Fibroblast of gingiva (primary cell): ENCODE results near the gene LILRB4.
"Not testable (repeated sequence)": the region's sequence is repeated elsewhere in the genome, so short reads cannot be mapped to it uniquely, and the experiment has no call there.

ENCODE experiments used
- DNase-seq: peaks from one replicate; pipeline ENCODE4 v3.0.0-alpha.2; 2011; ENCODE audit warnings: low read depth

LILRB4 gene

DNA sequence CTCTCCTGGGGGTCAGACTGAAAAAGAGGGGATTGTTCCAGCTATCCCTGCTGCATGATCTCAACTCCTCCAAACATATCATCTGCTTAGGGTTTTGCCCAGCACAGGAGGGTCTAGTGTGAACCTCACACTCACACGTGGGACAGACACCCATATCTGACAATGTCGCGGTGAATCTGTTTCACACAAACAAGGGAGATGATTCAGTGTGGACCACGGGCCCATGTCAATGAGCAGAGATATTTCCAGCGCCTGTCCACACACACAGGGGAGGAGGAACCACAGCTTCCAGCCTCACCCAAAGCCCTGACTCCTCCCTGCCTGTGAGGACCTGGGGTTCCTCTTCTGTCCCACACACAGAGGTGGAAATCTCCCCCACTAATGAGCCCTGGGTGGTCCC, 31.9 kb downstream of the LILRB4 start:
- DNase-seq, result no peak

DNA sequence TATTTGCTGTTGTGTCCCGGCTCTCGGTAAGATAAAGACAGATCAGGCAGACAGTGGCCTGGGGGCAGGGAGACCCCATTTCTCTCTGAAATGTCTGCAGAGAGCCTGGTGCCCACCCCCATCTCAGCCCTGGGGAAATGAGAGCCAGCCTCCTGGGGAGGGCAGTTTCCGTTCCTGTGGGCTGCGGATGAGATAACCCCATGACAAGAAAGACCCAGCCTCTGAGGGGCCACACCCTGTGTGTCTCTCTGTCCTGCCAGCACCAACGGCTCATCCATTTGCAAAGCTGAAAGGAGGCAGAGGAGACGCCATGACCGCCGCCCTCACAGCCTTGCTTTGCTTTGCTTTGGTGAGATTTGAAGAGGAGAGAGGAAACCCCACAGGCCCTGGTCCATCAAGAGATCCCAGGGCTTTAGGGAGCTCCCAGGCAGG, 33.3 kb downstream of the LILRB4 start:
- DNase-seq, result no peak

DNA sequence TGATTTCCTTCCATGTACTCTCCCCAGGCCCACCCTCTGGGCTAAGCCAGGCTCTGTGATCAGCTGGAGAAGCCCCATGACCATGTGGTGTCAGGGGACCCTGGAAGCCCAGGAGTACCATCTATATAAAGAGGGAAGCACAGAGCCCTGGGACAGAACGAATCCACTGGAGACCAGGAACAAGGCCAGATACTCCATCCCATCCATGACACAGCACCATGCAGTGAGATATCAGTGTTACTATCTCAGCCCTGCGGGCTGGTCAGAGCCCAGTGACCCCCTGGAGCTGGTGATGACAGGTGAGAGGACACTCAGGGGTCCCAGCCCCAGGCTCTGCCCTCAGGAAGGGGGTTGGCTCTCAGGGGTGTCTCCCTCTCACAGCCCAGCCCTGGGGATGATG, 34.0 kb downstream of the LILRB4 start:
- no peak for DNase-seq

DNA sequence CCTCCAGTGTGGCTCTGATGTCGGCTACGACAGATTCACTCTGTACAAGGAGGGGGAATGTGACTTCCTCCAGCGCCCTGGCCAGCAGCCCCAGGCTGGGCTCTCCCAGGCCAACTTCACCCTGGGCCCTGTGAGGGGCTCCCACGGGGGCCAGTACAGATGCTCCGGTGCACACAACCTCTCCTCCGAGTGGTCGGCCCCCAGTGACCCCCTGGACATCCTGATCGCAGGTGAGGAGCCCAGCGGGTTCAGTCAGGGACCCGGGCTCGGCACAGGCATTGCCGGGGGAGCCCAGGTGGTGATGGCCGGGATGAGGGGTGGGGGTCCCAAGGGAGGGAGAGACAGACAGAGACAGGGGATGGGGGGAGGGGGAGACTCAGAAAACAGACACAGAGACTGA, 34.9 kb downstream of the LILRB4 start:
- DNase-seq, result not testable (repeated sequence)

DNA sequence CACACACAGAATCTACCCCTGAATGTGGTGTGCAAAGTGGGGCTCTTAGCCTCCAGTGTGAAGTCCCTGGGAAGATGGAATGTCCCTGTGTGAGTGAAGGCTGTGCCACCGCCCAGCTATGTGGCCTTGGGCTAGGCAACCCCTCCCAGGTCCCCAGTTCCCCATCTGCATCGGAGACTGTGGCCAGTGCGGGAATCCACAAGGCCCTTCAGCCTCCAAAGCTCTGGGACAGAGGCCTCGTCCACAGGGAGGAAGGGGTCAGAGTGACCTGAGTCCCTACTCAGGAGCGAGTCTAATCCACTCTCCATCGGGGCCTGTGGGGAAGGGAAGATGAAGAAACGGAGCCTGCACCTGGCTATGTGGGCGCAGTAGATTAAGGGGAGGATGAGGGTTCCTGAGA, 42.1 kb downstream of the LILRB4 start:
- no peak for DNase-seq

DNA sequence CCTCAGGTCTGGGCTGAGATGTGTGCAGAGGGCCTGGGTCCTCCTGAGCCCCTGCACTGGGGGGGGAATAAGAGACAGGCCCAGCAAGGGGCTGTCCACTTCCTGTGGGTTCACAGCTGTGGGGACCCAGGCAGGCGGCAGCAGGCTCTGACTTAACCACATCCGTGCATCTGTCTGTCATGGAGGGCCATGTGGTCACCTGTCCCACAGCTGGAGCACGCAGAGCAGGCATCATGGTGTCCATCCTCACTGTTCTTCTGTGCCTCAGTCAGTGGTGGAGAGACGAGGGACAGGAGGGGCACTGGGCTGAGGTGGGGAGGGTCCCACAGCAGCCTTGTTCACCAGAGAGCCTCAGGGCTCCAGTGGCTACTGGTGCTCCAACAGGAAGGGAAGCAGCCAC, 45.2 kb downstream of the LILRB4 start:
- DNase-seq, result no peak

DNA sequence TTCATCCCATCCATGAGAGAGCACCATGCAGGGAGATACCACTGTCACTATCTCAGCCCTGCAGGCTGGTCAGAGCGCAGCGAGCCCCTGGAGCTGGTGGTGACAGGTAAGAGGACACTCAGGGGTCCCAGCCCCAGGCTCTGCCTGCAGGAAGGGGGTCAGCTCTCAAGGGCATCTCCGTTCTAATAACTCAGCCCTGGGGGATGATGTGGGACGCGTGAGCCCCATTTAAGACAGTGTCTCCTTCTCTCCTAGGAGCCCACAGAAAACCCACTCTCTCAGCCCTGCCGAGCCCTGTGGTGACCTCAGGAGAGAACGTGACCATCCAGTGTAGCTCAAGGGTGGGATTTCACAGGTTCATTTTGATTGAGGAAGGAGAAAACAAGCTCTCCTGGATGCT, 46.0 kb downstream of the LILRB4 start:
- DNase-seq, result no peak

DNA sequence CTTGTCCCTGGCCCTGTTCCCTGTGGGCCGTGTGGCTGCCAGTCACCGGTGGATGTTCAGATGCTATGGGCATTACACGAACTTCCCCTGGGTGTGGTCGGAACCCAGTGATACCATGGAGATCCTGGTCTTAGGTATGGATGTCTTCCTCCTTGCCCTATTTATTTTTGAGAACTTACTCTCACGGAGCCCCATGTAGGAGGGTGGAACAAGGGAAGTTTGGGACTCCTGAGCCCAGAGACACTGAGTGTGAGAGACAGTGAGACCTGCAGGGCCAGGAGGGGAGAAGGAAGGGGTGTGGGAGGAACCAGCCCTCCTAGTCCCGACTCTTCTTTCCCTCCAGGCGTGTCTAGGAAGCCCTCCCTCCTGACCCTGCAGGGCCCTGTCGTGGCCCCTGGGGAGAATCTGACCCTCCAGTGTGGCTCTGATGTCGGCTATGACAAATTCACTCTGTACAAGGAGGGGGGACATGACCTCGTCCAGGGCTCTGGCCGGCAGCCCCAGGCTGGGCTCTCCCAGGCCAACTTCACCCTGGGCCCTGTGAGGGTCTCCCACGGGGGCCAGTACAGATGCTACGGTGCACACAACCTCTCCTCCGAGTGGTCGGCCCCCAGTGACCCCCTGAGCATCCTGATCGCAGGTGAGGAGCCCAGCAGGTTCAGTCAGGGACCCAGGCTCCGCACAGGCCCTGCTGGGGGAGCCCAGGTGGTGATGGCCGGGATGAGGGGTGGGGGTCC, 46.6 kb downstream of the LILRB4 start:
- no peak for DNase-seq

DNA sequence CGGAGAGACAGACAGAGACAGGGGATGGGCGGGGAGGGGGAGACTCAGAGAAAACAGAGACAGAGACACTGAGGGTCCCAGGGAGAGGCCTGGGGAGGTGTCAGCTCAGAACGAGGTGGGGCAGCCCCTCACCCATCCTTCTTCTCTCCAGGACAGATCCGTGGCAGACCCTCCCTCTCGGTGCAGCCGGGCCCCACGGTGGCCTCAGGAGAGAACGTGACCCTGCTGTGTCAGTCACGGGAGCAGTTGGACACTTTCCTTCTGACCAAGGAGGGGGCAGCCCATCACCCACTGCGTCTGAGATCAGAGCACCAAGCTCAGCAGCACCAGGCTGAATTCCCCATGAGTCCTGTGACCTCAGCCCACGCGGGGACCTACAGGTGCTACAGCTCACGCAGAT, 47.2 kb downstream of the LILRB4 start:
- DNase-seq, result not testable (repeated sequence)
